Sigmoid colon (tissue), 4 donors: ENCODE data around the gene PRRT2.

Experiments used
- EP300 ChIP-seq, 4 donors: sonication (generic); formaldehyde crosslinking; IDR thresholded peaks; one replicate each; pipeline ENCODE4 v1.6.1; 2017; ENCODE audit warnings: antibody characterized with exemption in 4 of 4
- POLR2A ChIP-seq, 2 donors: fragments of 450-650 bp; IDR thresholded peaks; one replicate each; pipeline ENCODE4 v1.6.1; 2016; ENCODE audit warnings: antibody characterized with exemption in 2 of 2, mild to moderate bottlenecking in 2 of 2, moderate library complexity in 2 of 2
- POLR2AphosphoS5 ChIP-seq, 4 donors: sonication (generic); formaldehyde crosslinking; IDR thresholded peaks; one replicate each; pipeline ENCODE4 v1.6.1; 2017; ENCODE audit warnings: antibody characterized with exemption in 4 of 4
- TF ChIP-seq, protein P1 (sequence below), 4 experiments: fragments of 450-650 bp in 3 of 4; fragments of 200-600 bp in 1 of 4; IDR thresholded peaks; one replicate each; pipeline ENCODE4 v1.5.1; 2016 to 2019; ENCODE audit warnings: antibody characterized with exemption in 4 of 4, mild to moderate bottlenecking in 3 of 4, moderate library complexity in 2 of 4

- TF ChIP-seq, protein P1, sequence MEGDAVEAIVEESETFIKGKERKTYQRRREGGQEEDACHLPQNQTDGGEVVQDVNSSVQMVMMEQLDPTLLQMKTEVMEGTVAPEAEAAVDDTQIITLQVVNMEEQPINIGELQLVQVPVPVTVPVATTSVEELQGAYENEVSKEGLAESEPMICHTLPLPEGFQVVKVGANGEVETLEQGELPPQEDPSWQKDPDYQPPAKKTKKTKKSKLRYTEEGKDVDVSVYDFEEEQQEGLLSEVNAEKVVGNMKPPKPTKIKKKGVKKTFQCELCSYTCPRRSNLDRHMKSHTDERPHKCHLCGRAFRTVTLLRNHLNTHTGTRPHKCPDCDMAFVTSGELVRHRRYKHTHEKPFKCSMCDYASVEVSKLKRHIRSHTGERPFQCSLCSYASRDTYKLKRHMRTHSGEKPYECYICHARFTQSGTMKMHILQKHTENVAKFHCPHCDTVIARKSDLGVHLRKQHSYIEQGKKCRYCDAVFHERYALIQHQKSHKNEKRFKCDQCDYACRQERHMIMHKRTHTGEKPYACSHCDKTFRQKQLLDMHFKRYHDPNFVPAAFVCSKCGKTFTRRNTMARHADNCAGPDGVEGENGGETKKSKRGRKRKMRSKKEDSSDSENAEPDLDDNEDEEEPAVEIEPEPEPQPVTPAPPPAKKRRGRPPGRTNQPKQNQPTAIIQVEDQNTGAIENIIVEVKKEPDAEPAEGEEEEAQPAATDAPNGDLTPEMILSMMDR (IDR thresholded peaks at IDR 0.05): no peak
- TF ChIP-seq POLR2A (IDR thresholded peaks at IDR 0.05): no peak
- TF ChIP-seq EP300 (IDR thresholded peaks at IDR 0.05): no peak
- no peak for TF ChIP-seq POLR2AphosphoS5 (IDR thresholded peaks at IDR 0.05)
Observed at GRCh38 chr16:29770250-29770929, 41.6 kb upstream of the PRRT2 start.
